ENCODE results near the gene SHROOM3.

DNA sequence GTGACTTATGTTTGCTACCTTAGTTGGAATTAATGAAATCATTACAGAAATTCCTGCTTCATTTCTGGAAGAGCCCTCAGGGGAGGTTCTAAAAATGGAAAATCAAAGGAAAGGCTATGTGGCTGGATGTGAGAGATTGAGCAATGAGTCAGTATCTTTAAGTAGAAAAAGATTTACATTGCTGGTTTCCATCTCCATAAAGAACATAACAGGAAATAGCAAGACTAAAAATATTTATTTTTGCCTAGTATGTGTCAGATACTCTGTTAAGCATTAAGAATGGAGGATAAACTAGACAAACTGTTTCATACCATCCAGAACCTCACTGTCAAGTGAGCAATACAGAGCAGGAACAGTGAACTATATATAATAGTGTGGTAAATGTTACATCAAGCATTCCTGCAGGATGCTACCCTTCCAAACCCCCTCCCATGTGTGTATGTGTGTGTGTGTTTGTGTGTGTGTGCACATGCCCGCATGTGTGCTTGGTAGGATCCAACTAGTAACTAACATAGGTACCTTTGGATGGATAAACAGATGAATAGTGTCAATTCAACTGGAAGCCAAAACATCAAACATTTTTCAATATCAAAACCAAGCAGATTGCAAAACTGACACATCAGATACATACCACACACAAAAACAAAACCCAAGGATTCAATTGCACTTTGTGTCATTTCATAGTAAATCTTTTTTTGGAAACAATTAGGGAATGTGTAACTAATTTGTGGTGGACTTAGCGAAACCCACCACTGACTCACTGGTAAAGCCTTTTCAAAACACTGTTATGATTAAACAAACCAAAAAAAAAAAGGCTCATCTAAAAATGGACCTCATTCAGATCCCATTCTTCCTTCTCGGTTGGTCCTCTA lies 223.4 kb downstream of the SHROOM3 start:
- TF ChIP-seq ISL1 (CRISPR knock-in tag; IDR thresholded peaks at IDR 0.05) (no peak), CSDC2 (CRISPR knock-in tag; IDR thresholded peaks at IDR 0.05) (no peak), ARNTL (CRISPR knock-in tag; IDR thresholded peaks at IDR 0.05; ENCODE audit: borderline replicate concordance, low read depth) (no peak), ZNF565 (CRISPR knock-in tag; conservative IDR thresholded peaks at IDR 0.05; ENCODE audit: low read depth) (no peak), PATZ1 (CRISPR knock-in tag; IDR thresholded peaks at IDR 0.05; ENCODE audit: borderline replicate concordance) (no peak), RARB (CRISPR knock-in tag; IDR thresholded peaks at IDR 0.05) (no peak), OSR1 (CRISPR knock-in tag; IDR thresholded peaks at IDR 0.05) (no peak), TOX (CRISPR knock-in tag; IDR thresholded peaks at IDR 0.05; ENCODE audit: borderline replicate concordance) (no peak), ZFP3 (CRISPR knock-in tag; IDR thresholded peaks at IDR 0.05) (no peak), ZFP30 (CRISPR knock-in tag; IDR thresholded peaks at IDR 0.05) (no peak), ZNF8 (CRISPR knock-in tag; IDR thresholded peaks at IDR 0.05) (no peak), ESRRG (CRISPR knock-in tag; IDR thresholded peaks at IDR 0.05) (no peak)
- TF ChIP-seq, protein P1, sequence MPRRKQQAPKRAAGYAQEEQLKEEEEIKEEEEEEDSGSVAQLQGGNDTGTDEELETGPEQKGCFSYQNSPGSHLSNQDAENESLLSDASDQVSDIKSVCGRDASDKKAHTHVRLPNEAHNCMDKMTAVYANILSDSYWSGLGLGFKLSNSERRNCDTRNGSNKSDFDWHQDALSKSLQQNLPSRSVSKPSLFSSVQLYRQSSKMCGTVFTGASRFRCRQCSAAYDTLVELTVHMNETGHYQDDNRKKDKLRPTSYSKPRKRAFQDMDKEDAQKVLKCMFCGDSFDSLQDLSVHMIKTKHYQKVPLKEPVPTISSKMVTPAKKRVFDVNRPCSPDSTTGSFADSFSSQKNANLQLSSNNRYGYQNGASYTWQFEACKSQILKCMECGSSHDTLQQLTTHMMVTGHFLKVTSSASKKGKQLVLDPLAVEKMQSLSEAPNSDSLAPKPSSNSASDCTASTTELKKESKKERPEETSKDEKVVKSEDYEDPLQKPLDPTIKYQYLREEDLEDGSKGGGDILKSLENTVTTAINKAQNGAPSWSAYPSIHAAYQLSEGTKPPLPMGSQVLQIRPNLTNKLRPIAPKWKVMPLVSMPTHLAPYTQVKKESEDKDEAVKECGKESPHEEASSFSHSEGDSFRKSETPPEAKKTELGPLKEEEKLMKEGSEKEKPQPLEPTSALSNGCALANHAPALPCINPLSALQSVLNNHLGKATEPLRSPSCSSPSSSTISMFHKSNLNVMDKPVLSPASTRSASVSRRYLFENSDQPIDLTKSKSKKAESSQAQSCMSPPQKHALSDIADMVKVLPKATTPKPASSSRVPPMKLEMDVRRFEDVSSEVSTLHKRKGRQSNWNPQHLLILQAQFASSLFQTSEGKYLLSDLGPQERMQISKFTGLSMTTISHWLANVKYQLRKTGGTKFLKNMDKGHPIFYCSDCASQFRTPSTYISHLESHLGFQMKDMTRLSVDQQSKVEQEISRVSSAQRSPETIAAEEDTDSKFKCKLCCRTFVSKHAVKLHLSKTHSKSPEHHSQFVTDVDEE (CRISPR knock-in tag; IDR thresholded peaks at IDR 0.05), result no peak
- TF ChIP-seq, protein P2, sequence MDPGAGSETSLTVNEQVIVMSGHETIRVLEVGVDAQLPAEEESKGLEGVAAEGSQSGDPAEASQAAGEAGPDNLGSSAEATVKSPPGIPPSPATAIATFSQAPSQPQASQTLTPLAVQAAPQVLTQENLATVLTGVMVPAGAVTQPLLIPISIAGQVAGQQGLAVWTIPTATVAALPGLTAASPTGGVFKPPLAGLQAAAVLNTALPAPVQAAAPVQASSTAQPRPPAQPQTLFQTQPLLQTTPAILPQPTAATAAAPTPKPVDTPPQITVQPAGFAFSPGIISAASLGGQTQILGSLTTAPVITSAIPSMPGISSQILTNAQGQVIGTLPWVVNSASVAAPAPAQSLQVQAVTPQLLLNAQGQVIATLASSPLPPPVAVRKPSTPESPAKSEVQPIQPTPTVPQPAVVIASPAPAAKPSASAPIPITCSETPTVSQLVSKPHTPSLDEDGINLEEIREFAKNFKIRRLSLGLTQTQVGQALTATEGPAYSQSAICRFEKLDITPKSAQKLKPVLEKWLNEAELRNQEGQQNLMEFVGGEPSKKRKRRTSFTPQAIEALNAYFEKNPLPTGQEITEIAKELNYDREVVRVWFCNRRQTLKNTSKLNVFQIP (CRISPR knock-in tag; IDR thresholded peaks at IDR 0.05; ENCODE audit: borderline replicate concordance, low read depth), result no peak
